Measurements from ENCODE around the gene COL23A1.
"Not testable (repeated sequence)": the region's sequence is repeated elsewhere in the genome, so short reads cannot be mapped to it uniquely, and the experiment has no call there.

Gene COL23A1

DNA sequence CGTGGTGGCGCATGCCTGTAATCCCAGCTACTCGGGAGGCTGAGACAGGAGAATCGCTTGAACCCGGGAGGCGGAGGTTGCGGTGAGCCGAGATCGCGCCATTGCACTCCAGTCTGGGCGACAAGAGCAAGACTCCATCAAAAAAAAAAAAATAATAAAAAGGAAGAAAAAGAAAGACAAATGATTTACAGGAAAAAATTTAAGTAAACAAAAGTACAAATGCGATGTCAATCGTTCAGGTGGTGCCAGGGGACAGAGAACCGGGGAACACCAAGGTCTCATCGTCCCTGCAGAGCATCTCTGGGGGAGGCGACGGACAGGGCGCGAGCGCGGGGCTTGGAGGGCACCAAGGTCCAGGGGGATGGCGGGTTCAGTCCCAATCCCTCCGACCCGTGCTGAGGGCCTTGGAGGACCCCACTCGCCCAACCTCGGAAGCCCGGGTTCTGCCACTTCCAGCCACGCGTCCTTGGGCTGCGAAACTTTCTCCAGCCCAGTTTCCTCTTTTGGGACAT is 386.5 kb downstream of the COL23A1 start:
- DNase-seq (ENCODE audit: low read depth) = no peak
- TF ChIP-seq, protein P1, sequence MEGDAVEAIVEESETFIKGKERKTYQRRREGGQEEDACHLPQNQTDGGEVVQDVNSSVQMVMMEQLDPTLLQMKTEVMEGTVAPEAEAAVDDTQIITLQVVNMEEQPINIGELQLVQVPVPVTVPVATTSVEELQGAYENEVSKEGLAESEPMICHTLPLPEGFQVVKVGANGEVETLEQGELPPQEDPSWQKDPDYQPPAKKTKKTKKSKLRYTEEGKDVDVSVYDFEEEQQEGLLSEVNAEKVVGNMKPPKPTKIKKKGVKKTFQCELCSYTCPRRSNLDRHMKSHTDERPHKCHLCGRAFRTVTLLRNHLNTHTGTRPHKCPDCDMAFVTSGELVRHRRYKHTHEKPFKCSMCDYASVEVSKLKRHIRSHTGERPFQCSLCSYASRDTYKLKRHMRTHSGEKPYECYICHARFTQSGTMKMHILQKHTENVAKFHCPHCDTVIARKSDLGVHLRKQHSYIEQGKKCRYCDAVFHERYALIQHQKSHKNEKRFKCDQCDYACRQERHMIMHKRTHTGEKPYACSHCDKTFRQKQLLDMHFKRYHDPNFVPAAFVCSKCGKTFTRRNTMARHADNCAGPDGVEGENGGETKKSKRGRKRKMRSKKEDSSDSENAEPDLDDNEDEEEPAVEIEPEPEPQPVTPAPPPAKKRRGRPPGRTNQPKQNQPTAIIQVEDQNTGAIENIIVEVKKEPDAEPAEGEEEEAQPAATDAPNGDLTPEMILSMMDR (IDR thresholded peaks at IDR 0.05; ENCODE audit: low read length, missing control alignments) = no peak
- peak overlapping the region; percentile 80 for H3K4me3 ChIP-seq (replicated peaks; ENCODE audit: low read depth, low read length)

DNA sequence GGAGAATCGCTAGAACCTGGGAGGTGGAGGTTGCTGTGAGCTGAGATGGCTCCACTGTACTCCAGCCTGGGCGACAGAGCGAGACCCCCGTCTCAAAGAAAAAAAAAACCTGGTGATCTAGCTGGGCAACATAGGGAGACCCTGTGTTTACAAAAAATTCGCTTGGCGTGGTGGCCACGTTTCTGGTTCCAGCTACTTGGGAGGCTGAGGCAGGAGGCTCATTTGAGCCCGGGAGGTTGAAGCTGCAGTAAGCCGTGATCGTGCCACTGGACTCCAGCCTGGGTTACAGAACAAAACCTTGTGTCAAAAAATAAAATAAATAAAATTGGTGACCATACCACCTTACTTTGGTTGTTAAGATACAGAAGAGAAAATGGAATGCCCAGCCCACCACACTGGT is 387.7 kb downstream of the COL23A1 start:
- DNase-seq (ENCODE audit: low read depth) = no peak
- no peak overlapping the region for H3K4me3 ChIP-seq (replicated peaks; ENCODE audit: low read depth, low read length)
- TF ChIP-seq, protein P1 (IDR thresholded peaks at IDR 0.05; ENCODE audit: low read length, missing control alignments) = no peak

DNA sequence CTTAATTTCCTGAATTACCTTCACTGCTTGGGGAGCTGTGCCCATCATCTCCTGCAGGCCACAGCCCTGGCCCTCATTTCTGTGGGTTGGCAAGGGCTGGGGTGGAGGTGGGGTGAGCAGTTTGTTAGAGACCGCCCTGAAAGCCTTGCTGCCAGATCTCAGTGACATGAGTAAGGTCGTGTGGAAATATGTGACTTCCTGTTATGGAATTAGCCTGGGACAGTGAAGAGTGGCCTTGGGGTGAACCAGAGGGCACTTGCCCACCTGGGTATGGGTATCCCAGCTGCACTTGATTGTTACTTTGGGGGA is 388.3 kb downstream of the COL23A1 start:
- no peak for DNase-seq (ENCODE audit: low read depth)
- no peak overlapping the region for H3K4me3 ChIP-seq (replicated peaks; ENCODE audit: low read depth, low read length)
- TF ChIP-seq, protein P1 (IDR thresholded peaks at IDR 0.05; ENCODE audit: low read length, missing control alignments) = no peak

DNA sequence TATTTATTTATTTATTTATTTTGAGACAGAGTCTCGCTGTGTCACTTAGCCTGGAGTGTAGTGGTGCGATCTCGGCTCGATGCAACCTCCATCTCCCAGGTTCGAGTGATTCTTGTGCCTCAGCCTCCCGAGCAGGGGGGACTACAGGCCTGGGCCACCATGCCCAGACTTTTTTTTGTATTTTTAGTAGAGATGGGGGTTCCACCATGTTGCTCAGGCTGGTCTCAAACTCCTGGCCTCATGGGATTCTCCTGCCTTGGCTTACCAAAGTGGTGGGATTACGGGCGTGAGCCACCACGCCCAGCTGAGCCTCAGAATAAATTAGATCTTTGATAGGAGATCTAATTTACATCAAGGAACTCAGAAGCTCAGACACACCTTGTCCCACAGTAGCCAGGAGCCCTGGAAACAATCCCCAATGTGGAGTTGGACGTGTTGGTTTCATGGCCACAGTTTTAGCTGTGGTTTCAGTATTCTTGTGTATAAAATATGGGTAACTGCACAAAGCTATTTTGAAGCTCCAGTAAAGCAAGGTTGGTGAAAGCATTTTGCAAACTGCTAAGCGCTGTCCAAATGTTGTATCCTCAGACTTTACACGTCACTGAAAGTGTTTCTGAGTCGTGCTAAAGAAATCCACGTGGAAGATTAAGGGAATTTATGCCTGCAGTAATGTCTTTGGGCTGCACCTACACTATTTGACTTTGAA is 388.8 kb downstream of the COL23A1 start:
- TF ChIP-seq, protein P1 (IDR thresholded peaks at IDR 0.05; ENCODE audit: low read length, missing control alignments) = no peak
- DNase-seq (ENCODE audit: low read depth) = peak; percentile 35
- no peak overlapping the region for H3K4me3 ChIP-seq (replicated peaks; ENCODE audit: low read depth, low read length)

DNA sequence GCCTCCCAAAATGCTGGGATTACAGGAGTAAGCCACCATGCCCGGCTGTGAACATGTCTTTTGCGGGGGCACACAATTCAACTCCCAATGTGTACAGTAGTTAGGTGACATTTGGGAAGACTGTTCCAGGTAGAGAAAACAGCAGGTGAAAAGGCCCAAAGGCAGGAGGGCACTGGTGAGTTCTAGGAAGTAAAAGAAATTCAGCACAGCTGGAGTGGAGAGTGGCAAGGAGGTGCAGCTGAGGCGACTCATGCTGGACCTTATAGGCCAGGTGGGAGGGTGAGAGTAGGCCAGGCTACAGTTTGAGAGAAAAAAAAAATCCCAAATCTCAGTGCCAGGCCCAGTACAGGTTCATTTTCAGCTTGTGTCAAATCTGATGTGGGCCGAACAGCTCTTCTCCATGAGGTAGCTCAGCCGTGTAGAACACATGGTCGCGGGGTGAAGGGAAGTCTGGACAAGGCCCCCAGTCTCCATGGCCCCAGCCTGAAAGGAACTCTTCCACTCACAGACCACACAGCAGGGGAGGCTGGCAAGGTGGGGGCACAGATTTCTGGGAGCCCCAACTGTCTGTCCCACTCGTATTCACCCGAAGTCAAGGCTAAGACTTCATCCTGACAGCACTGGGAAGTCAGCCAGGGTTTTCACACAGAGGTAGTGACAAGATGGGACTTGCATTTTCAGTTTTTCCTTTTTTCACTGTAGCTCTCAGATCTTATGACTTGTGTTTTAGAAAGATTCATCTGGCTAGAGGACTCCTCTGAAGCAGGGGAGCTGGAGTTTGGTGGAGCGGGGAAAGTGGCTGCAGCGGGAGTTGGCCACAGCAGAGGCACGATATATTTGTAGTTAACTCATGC is 390.4 kb downstream of the COL23A1 start:
- DNase-seq (ENCODE audit: low read depth) = no peak
- TF ChIP-seq, protein P1 (IDR thresholded peaks at IDR 0.05; ENCODE audit: low read length, missing control alignments) = no peak
- H3K4me3 ChIP-seq (replicated peaks; ENCODE audit: low read depth, low read length) = no peak overlapping the region

DNA sequence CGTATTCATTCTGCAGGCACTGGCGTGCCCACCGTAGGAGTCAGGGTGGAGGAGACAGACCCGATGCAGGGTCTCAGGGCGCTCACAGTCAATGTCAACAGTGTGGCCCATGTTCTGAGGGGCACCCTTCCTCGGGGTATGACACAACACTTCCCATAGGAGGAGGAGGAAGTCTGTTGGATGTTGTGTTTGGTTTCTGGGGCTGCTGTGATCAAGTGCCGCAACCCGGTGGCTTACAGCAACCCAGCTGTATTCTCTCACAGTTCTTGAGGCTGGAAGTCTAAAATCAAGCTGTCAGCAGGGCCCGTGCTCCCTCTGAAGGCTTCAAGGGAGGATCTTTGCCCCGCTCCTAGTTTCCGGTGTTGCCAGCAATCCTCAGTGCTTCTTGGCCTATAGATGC is 391.5 kb downstream of the COL23A1 start:
- no peak overlapping the region for H3K4me3 ChIP-seq (replicated peaks; ENCODE audit: low read depth, low read length)
- TF ChIP-seq, protein P1 (IDR thresholded peaks at IDR 0.05; ENCODE audit: low read length, missing control alignments) = no peak
- DNase-seq (ENCODE audit: low read depth) = no peak

DNA sequence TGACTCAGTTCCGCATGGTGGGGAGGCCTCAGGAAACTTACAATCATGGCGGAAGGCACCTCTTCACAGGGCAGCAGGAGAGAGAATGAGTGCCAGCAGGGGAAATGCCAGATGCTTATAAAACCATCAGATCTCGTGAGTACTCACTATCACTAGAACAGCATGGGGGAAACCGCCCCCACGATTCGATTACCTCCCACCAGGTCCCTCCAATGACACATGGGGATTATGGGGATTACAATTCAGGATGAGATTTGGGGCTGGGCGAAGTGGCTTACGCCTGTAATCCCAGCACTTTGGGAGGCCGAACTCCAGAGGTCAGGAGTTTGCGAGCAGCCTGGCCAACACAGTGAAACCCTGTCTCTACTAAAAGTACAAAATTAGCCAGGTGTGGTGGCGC is 392.0 kb downstream of the COL23A1 start:
- DNase-seq (ENCODE audit: low read depth); H3K4me3 ChIP-seq (replicated peaks; ENCODE audit: low read depth, low read length): not testable (repeated sequence)

All from fibroblast of pulmonary artery (primary cell).